Choroid plexus epithelial cell (primary cell): ENCODE measurements around the gene FMN1.

Source experiments
- DNase-seq: peaks from one replicate; pipeline ENCODE4 v3.0.0-alpha.2; 2010; ENCODE audit warnings: low read depth
- H3K4me3 ChIP-seq: 2 replicates; pipeline ENCODE4 v1.5.1; 2011; ENCODE audit warnings: low read depth, mild to moderate bottlenecking, control low read depth, low read length, moderate library complexity
- TF ChIP-seq, protein P1 (sequence below): conservative IDR thresholded peaks from 2 replicates; pipeline ENCODE4 v1.5.1; 2011; ENCODE audit warnings: low read depth, mild to moderate bottlenecking, control low read depth, inconsistent platforms, low read length, moderate library complexity

FMN1 gene

DNA sequence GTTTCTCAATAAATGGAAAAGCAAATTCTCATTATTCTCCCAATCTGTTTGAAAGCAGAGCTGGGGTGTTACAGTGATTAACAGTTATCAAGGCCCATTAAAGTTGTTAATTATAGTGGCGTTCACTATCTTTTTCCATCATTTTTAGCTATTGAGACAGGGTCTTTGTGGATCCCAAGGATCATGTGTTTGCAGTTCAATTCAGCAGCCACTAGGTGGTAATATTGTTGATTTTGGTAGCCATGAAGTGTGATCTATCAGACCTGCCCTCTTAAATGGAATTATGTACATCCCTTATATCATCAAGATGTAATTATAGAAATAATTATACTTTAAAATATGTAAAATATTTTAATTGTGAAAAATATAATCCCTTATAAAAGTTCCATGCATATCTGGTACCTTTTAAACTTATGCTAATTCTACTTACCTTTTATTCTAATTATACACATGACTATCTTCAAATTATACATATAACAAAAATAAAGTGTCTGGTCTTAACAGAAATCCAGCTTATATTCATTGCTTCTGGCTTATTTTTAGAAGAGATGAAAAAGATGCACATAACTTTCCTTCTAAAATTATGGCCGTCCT lies 350.3 kb downstream of the FMN1 start:
- DNase-seq = peak; percentile 81
- TF ChIP-seq, protein P1, sequence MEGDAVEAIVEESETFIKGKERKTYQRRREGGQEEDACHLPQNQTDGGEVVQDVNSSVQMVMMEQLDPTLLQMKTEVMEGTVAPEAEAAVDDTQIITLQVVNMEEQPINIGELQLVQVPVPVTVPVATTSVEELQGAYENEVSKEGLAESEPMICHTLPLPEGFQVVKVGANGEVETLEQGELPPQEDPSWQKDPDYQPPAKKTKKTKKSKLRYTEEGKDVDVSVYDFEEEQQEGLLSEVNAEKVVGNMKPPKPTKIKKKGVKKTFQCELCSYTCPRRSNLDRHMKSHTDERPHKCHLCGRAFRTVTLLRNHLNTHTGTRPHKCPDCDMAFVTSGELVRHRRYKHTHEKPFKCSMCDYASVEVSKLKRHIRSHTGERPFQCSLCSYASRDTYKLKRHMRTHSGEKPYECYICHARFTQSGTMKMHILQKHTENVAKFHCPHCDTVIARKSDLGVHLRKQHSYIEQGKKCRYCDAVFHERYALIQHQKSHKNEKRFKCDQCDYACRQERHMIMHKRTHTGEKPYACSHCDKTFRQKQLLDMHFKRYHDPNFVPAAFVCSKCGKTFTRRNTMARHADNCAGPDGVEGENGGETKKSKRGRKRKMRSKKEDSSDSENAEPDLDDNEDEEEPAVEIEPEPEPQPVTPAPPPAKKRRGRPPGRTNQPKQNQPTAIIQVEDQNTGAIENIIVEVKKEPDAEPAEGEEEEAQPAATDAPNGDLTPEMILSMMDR = peak; percentile 74
- H3K4me3 ChIP-seq = no peak overlapping the region

DNA sequence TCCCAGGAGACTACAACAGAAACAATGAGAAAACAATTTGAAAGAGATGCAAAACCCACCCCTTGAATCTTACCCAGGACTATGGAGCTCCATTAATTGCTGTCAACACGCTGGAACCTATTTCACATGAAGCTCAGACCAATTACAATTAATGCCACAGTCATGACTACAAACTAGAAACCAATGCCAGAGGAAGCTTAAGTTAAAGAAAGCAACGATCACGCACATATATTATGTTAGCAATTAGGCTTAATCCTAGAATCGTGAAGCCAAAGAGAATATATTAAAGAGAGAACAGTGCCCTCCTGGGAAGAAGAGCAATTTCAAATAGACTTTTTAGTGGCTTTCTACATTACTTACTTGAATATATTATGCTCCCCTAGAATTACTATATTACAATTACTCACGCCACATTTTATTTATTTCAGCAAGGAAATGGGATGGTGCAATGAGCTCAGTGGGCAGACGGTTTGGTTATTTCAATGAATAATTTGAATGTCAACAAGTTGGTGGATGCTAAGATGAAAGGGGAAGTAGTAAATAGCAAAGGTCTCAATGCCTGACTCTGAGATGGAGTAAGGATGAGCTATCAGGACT lies 351.2 kb downstream of the FMN1 start:
- no peak for DNase-seq
- TF ChIP-seq, protein P1 = no peak
- H3K4me3 ChIP-seq = no peak overlapping the region

DNA sequence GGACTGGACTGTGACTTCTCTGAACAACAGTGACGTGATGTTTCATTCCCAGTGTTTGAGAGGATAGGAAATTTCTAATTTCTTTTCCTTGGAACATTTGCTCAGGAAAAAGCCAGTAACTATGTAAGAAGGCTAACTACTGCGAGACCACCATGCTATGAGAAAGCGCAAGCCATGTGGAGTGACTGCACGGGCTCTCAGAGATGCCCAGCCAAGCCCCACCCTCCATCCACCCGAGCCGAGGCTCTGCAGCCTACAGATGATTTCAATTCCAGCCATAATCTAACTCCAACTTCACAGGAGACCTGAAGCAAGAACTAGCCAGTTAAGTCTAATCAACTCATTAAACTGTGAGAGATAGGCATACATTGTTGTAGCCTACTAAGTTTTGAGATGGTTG lies 352.4 kb downstream of the FMN1 start:
- H3K4me3 ChIP-seq = no peak overlapping the region
- TF ChIP-seq, protein P1 = no peak
- no peak for DNase-seq

DNA sequence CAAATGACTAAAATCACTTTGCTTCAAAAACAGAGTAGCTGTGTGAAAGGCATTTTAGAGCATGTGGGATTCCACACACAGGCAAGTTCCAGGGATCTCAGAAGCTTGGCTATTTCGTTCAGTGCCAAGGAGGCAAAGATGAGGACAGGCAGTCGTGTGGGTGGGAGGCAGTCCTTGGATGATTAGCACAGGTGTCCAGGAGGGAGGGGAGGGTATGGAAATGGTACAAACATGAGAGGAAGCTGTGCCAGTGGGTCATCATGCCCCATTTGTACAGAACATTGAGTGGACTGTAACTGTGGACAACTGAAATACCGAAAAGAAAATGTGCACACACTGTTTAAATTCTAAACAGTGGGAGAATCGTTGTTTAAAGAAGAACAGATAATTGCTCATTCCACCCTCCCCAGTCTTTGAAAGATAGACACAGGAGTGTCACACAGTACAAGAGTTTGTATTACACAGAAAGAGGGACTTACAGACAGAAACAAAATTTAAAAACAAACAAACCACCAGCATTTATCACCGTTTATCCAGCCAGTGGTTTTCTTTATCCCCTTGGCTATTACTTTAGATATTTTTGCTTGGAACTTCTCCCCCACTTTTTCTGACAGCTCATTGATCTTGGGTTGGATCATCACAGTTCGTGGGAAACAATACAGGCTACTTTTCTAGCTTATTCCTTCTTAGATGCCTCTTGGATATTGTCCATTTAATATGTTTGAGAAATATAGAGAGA lies 353.8 kb downstream of the FMN1 start:
- no peak for DNase-seq
- TF ChIP-seq, protein P1 = no peak
- no peak overlapping the region for H3K4me3 ChIP-seq

DNA sequence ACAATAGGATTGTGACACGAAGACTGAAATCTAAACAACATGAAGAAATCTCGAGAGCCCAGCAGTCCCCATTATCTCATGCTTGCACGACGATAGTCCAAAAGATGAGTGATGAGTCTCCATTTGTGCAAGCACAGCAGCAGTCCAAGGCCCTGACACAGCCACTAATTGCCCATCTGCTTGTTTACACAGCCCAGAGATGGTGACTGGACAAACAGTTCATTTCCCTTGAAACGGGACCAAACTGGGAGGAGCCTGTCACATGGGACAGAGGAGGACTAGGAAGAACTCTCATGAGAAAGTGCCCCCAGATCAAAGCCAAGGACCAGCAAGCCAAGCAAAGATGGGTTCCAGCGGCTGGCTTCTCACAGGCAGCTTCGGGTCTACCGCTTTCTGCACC lies 355.7 kb downstream of the FMN1 start:
- TF ChIP-seq, protein P1 = no peak
- no peak overlapping the region for H3K4me3 ChIP-seq
- DNase-seq = no peak

DNA sequence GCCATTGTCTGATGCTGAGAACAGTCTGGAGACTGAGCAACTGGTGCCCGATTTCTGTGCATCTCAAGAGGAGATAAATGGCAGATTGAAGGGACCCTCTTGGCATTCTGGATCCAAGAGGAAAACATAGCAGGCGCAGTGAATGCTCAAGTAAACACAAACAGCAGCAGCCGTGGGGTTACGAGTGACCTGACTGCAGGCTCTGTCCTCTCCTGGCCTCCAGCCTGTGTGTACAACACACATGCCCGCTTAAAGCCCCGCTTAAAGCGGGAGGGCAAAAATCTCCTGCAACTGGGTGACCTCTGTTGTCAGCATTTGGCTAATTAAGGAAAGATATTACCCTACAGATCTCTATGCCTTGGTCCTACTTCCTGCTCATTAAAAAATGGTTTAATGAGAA lies 356.2 kb downstream of the FMN1 start:
- H3K4me3 ChIP-seq = no peak overlapping the region
- TF ChIP-seq, protein P1 = no peak
- DNase-seq = no peak
